T-helper 9 cell (primary cell): ENCODE measurements around the gene PACC1.

Source experiments
- DNase-seq: peaks from one replicate; pipeline ENCODE4 v3.0.0-alpha.2; 2020
- total RNA-seq, 2 donors: gene quantifications; one replicate each; lab custom pipeline; 2026; lab: John Stamatoyannopoulos, UW

The PACC1 gene
- 8.9 to 15.8 reads per million in 2 donors for total RNA-seq

DNA sequence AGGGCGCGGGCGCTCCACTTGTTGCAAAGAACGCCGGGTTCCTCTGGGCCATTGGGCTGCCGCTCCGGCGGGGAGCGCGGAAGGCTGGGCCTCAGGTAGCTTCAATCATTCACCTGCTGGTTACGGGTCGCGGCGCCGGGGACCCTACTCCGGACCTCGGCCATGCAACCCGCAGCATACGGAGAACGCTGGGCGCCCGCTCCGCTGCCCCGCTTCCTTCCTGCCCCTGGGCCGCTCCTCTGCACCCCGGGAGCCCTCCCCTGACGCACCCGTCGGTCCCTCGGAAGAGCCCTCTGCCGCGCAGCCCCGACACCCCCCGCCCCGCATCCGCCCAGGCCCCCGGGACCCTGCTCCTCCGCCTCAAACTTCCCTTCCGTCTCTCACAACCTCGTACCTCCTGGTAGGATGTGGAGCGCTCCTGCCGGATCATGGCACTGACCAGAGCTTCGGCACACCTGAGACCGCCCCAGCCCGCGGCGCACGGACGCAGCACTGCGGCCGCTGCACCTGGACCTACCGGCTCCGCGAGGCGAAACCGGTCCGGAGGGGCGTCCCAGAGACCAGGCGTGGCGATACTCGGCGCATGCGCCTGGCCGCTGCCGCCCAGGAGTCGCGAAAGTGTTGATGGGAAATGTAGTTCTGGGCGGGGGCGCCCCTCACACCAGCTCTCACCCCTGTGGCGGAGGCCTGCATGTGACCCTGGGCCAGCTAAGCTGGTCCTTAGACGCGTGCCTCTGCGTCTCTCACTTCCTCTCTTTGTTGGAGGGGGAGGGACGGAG lies at the start of gene PACC1:
PACC1 (minus strand) TSS at position 559 of the 779 bp plus-strand sequence; CDS start at position 430, 129 bp downstream.
- DNase-seq = peak; percentile 75

GRCh38 chr1:212463565-212464285 lies 49.0 kb upstream of the PACC1 start:
- DNase-seq = no peak

GRCh38 chr1:212461916-212462660 lies 47.4 kb upstream of the PACC1 start:
- no peak for DNase-seq

- DNase-seq = no peak
Observed at GRCh38 chr1:212460376-212460775, 45.7 kb upstream of the PACC1 start.

DNA sequence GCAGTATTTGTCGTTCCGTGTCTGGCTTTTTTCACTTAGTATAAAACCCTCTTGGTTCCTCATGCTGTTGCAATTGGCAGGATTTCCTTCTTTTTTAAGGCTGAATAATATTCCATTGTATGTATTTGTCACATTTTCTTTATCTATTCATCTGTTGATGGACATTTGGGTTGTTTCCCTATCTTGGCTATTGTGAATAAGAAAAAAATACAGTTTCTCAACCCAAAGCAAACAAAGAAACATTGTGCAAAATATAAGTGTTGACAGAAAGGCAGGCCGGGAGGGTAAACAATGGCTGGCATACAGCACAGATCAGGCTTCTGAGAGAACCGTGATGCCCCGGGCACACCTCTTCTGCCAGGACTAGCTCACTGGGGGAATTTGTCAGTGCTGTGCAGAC lies 45.0 kb upstream of the PACC1 start:
- no peak for DNase-seq

GRCh38 chr1:212458817-212459216 lies 44.1 kb upstream of the PACC1 start:
- no peak for DNase-seq

GRCh38 chr1:212457740-212458338 lies 43.2 kb upstream of the PACC1 start:
- DNase-seq = peak; percentile 31

- peak; percentile 81 for DNase-seq
Observed at GRCh38 chr1:212455803-212456528, 41.3 kb upstream of the PACC1 start.

GRCh38 chr1:212455401-212455800 lies 40.7 kb upstream of the PACC1 start:
- no peak for DNase-seq

GRCh38 chr1:212454741-212455140 lies 40.1 kb upstream of the PACC1 start:
- DNase-seq = no peak

- DNase-seq = no peak
Observed at GRCh38 chr1:212453156-212453857, 38.6 kb upstream of the PACC1 start.

GRCh38 chr1:212452323-212453155 lies 37.9 kb upstream of the PACC1 start:
- DNase-seq = no peak

GRCh38 chr1:212451416-212452322 lies 37.0 kb upstream of the PACC1 start:
- no peak for DNase-seq

DNA sequence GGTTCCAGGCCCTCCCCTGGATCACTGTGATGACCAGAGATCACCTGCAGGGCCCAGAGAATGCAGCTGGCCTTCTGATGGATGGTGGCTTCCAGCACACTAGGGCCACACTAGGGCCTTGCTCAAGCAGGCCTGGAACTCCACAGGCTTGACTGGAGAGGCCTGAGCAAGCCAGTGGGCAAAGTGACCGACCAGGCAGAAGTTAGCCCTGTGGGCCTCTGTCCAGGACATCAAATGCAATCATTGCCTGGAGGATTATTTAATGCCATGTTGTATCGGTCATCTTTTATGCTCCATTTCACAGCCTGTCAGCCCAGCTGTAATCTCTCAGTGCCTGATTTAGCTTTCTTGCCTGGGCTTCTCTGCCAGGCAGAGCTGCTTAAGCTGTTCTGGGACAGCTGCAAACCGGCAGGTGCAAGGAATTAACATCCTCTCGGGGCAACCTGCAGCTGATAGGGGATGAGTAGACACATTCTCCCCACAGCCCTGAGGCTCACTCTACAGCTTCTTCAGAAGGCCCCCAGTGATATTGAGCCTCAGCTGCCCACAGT lies 35.7 kb upstream of the PACC1 start:
- DNase-seq = no peak

- DNase-seq = no peak
Observed at GRCh38 chr1:212447478-212447877, 32.8 kb upstream of the PACC1 start.

- DNase-seq = no peak
Observed at GRCh38 chr1:212446333-212446732, 31.6 kb upstream of the PACC1 start.

GRCh38 chr1:212442408-212442807 lies 27.7 kb upstream of the PACC1 start:
- DNase-seq = no peak

GRCh38 chr1:212440419-212440818 lies 25.7 kb upstream of the PACC1 start:
- no peak for DNase-seq

DNA sequence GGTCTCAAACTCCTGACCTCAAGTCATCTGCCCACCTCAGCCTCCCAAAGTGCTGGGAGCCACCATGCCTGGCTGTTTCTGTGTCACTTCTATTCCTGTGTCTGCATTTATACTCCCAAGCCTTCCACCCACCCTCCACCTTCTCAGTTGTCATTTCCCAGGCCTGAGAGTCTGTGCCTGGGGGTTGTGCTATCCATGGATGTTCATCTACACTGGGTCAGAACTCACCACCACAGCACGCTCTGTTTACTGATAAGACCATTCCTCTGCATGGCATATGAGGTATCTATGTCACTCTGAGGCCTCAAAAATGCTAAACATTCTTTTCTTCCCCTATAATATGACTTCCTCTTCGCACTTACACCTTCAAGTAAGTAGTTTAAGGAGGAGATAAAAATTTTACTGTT lies 24.1 kb upstream of the PACC1 start:
- DNase-seq = no peak
